HG03439 (cell line): Measurements from ENCODE around the gene ZNF669.
"Not testable (repeated sequence)": the region's sequence is repeated elsewhere in the genome, so short reads cannot be mapped to it uniquely, and the experiment has no call there.

Source experiments
- ATAC-seq: cut with Tn5 transposase; IDR thresholded peaks from one replicate; pipeline ENCODE4 v1.9.1; 2021; ENCODE audit warnings: mild to moderate bottlenecking, moderate library complexity; ENCODE audit not compliant: unreplicated experiment

Gene ZNF669

DNA sequence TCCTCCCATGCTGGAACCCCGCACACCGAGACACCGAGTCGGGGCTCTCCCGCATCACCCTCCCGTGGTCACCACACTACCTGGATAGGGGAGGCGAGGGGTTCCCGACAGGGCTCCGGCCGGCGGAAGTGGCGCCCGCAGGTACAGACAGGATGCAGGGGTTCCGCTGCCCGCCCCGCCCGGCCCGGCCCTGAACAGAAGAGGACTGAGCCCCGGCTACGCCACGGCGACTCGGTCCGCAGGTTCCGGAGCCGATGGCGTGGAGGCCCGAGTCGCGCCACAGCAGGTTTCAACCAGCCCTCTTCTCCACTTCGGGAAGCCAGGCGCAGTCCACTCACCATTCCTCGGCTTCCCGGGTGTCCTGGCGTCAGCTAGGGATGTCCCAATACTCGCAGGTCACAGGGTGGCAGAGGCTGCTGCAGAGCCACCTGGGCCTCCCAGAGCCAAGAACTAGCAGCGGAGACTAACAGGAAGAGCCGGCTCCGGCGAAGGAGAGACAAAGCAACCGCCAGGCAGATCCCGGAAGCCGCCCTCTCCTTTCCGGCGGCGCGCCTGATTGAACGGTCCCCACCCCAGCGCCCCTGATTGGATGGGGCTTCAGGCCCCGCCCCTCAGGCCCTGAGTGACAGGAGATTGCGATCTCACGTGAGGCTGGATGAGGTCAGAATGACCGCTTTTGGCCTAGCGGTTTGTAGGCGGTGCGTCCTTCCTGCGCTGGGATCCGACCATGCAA, at the start of gene ZNF669:
Gene ZNF669, minus strand, starts transcription at position 498 of the 733 bp plus-strand sequence. Its CDS starts 157 bp downstream, at position 341.
- ATAC-seq = peak; percentile 99

DNA sequence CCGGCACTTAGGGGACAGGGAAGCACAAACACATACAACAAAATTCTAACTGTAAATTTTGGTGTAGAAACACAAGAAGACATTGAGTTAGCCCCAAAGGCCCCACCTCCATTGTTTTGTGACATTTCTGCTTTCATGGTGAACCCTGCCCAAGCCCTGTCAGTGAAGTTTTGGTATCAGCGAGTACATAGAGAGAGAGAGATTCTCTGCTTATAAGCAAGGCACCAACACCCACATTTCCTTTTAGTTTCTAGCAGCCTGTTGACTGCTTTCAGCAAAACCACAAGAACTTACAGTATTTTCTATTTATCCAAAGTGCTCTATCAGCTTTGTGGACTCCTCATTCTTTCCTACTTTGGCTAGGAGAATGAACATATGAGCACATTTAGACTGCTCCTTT, 43.6 kb upstream of the ZNF669 start:
- ATAC-seq = no peak

DNA sequence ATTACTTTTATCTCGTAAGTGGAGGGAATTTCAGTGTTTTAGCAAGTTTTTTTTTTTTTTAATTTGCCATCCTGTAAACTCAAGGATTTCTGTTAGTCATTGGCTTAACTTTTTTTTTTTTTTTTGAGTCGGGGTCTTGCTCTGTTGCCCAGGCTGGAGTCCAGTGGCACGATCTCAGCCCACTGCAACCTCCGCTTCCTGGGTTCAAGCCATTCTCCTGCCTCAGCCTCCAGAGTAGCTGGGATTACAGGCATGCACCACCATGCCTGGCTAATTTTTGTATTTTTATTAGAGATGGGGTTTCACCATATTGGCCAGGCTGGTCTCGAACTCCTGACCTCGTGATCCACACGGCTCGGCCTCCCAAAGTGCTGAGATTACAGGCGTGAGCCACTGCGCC, 43.0 kb upstream of the ZNF669 start:
- ATAC-seq = not testable (repeated sequence)

DNA sequence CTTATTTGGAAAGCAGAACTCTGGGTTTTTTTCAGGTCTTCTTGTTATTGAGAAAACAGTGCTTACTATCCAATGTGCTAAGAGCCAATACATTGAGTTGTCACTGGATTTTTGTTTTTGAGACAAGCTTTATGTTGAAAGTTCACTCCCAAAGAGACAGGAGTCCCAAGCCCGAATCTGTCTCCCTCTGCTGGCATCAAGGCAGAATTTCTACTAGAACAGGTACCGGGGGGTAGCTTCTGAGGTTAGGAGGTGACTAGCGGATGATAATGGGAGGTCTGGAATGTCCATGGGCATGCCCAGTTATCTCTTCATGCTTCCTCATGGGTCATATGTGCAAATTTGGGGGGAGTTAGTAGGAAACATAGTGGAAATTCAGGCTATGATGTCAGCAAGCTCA, 42.5 kb upstream of the ZNF669 start:
- no peak for ATAC-seq

DNA sequence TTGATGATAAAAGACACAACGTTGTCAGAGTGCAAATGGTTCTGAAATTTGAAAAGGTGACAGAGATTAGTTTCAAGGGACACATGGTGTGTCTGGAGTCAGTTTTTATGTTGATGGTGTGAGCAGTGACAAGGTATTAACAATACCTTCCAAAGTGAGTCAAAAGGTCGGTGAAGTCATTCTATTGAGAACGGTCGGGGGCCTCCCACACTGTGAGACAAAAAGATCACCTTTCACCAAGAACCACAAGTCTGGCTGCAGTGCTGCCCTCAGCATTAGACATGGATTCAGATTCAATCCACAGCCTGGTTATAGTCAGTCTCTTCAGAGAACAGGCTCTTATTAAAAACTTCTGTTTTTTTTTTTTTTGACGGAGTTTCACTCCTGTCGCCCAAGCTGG, 41.1 kb upstream of the ZNF669 start:
- ATAC-seq = no peak

DNA sequence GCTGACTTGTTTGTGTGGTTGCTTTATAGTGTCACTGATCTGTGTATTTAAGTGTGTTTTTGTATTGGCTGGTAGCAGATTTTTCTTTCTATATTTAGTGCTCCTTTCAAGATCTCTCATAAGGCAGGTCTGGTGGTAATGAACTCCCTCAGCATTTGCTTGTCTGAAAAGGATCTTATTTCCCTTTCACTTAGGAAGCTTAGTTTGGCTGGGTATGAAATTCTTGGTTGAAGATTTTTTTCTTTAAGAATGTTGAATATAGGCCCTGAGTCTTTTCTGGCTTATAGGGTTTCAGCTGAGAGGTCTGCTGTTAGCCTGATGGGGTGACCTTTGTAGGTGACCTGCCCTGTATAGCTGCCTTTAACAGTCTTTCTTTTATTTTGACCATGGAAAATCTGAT, 35.4 kb upstream of the ZNF669 start:
- ATAC-seq = not testable (repeated sequence)

DNA sequence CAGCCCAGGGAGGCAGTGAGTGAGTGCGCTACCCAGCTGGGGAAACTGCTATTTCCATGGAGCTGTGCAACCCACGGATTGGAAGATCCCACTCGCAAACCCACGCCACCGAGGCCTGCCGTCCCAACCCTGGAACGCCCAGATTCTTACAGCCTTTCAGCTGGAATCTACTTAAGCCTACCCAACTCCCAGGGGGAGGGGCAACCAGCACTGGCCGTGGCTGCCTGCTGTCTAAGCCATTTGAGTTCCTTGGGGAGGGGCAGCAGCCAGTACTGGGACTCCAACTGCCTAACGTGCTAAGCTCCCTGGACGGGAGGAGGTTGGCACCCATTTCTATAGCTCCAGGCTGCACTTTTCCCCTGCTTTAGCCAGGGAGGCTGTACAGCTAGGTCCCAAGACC, 27.1 kb upstream of the ZNF669 start:
- ATAC-seq = no peak

DNA sequence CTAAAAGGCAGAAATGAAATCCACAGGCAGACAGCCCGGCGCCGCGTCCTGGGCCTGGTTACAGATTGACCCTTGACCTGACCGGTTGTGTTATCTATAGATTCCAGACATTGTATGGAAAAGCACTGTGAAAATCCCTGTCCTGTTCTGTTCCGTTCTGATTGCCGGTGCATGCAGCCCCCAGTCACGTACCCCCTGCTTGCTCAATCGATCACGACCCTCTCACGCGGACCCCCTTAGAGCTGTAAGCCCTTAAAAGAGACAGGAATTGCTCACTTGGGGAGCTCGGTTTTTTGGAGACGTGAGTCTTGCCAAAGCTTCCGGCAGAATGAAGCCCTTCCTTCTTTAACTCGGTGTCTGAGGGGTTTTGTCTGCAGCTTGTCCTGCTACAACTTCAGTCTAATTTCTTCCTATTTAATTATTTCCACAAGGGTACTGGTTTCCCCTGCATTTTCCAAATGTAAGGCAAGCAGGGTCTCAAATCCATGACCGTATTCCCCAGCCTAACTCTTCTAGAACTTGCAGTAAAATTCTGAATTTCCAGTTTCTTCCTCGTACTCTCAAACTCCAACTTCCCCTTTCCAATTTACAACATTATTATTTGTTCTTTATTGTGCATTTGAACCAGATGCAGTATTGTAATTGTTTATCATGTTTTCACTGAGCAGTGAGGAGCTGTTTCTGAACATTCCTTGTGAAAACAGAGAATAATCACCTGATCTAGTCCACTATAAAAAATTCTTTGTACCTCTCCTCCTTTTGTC, 23.5 kb upstream of the ZNF669 start:
- not testable (repeated sequence) for ATAC-seq

DNA sequence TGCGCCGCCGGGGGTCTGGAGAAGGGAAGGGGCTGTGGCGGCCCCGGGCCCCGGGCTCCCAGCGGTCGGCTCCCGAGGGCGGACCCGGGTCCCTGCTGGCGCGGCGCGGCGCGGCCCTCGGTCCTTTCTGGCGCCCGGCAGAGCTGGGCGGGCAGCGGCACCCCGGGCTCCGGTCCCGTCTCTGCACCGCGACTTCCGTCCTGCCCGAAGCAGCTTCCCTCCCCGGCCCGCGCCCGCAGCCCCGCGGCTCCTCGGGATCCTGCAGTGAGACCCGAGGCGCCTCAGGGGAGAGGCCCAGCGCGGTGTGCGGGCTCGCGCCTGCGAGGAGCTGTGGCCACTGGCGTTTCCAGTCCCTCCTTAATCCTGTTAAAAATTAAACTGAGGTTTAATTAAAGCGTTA, 22.4 kb upstream of the ZNF669 start:
- ATAC-seq = peak; percentile 59

DNA sequence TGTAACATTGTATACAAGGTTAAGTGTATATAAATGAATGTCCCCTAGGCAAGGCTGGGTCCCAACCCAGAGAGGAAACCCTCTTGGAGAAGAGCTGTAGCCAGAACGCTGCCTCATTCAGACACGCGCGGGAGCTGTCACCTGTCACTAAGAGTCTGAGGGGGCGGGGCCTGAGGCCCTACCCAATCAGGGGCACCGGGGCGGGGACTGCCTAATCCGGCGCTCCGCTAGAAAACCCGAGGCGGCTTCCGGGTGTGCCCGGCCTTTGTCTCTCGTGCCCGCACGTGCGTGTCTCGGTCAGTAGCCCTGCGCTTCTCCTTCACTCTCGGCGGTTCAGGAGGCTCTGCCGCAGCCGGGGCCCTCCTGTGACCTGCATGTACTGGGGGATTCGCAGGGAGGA, 22.0 kb upstream of the ZNF669 start:
- peak; percentile 99 for ATAC-seq

DNA sequence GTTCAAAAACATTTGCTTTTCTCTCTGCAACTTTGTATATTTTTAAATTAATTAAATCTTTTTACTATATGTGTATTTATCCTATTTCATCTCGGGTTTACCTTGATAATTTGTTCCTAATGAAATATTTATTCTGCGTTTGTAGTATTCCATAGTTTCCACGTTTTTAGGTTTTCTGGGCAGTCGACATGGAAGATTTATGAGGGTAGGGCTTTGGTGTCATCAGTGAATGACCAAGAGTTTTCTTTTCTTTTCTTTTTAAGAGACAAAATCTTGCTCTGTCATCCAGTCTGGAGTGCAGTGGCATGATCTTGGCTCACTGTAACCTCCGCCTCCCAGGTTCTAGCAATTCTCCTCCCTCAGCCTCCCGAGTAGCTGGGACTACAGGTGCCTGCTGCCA, 17.2 kb upstream of the ZNF669 start:
- ATAC-seq = no peak

DNA sequence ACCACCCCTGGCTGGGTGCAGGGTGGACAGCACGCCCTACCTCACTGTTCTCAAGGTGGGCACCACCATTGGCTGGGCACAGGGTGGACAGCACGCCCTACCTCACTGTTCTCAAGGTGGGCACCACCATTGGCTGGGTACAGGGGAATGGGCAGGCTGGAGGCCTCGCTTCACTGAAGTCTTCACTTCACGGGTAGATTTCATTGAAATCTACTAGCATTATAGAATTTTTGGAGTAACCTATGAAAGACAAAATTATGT, 16.2 kb upstream of the ZNF669 start:
- ATAC-seq = not testable (repeated sequence)

DNA sequence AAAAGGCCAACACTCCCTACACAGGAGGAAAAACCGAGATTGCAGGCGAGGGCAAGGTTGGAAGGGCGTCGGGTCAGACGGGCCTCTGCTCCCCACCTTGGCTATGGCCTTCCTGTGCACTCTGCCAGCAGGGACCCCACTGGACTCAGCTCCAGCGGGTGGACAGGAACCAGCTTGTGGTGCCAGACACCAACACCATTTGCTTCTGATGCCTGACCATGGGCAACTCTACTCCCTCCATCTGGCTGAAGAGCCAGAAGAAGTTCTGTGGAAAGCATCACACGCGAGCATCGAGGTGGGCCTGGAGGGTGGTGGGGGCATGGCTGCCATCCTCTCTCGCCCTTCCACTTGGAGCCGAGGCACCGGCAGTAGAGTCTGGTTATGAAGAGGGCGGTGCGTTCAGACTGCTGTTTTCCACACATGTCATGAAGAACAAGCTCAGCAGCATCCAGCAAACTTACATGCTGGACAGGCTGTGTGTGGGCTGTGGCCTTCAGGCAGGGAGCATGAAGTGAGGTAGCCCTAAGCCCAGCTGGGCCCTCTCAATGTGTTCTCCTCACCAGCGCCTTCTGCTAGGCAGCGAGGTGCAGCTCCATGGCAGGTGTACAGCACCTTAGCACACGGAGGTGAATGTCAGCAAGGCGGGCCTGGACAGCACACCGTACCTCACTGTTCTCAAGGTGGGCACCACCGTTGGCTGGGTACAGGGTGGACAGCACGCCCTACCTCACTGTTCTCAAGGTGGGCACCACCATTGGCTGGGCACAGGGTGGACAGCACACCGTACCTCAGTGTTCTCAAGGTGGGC, 15.6 kb upstream of the ZNF669 start:
- ATAC-seq = no peak

DNA sequence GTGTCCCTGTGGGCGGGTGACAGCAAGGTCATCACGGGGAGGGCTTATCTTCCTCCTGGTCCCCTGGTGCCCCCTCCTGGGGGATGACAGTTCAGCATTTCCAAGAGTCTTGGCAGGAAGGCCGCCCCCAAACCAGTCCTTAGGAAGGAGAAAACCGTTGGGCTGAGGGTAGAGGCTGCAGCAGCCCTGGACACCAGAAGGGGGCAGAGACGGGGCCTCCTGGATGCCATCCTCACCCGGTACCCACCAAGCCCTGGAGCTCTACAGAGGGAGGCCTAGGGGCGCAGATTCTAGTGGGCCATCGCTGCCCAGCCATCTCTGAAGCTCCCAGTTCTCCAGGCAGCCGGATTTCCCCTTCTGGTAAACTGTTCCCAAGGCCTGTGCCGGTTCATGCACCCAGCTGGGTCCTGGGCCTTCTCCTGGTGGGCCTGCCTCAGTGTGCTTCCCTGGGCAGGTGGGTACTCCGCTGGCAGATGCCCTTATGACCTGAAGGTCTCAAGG, 14.8 kb upstream of the ZNF669 start:
- no peak for ATAC-seq

DNA sequence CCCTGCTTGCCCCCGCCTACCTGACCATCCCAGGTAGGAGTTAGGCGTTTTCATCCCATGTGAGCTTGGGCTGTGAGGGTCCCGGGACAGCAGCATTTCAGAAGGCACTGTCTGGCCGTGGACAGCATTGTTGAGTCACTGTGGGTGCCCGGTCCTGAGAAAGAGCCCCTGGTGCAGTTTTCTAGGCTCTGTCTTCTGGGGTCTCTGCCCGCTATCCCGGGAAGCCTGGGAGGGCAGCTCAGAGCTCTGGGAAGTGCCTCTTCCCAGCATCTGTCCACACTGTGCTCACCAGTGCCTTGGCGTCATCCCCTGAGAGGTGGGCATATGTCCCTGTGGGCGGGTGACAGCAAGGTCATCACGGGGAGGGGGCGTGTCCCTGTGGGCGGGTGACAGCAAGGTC, 11.4 kb upstream of the ZNF669 start:
- no peak for ATAC-seq

DNA sequence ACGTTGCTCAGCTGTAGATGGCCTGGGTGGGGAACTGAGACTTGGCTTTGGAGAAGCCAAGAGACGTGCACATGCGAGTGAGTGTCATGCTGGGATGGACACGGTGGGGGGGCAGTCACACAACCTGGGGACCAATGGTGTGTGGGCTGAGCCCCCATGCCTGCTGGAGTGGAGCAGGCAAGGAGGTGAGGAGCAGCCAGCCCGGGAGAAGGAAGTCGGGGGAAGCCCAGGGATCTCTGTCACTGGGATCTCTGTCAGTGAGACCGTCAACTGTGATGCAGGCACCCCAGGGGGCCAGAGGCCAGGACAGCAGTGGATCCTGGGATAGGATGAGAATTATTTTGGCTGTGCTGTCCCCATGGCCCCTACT, 11.0 kb upstream of the ZNF669 start:
- ATAC-seq = no peak

DNA sequence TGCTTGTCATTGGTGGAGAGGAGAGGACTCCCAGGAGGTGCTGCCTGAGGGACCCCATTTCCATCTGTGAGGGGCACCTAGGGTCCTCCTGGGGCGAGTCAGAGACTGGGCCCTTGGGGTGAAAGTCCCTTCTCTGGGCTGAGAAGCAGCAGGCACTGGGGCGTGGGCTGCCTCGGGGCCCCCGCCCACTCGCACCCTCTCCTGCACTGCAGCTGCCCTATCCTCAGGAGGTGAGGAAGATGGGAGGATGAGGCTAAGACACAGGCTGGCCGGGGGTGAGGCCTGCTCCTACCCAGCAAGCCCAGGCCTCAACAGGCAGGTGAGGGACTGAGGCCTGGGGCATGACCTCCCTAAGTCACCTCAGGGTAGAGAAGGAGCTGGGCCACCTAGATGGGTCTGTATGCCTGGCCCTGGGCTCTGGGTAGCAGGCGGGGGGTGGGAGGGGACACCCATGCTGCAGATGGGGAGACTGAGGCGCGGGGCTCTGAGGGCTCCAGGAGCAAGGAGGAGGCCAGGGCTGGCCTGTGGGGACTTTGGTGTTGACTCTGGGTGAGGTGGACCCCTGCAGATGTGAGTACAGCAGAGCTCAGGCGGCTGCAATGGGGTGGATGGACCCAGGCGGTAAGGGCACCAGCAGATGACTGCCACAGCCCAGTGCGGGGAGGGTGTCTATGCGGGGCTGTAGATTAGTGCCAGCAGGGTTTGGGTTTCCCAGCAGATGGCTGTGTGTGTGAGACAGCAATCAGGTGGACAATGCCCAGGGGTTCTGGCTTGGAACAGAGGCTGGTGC, 10.4 kb upstream of the ZNF669 start:
- no peak for ATAC-seq

DNA sequence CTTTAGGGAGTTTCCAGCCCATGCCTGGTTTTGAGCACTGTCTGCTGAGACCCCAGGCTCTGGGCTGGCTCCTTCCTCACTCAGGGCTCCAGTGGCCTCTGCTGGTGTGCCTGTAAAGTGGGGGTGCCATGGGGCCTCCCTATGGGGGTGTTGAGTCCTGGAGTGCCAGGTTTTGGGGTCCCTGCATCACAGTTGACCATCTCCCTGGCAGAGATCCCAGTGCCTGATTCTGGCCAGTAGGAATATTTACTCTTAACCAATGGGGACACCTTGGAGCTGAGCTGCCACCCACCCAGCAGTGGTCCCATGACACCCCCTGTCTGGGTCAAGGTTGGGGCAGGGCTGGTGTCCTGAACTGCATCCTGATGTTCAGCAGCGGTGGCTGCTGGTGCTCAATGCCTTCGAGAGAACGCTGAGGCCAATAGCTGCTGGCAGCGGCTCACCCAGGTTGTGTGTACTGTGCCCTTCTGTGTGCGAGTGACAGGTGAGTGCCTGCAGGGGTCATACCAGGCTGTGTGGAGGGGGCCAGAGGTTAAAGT, 9.6 kb upstream of the ZNF669 start:
- ATAC-seq = no peak

DNA sequence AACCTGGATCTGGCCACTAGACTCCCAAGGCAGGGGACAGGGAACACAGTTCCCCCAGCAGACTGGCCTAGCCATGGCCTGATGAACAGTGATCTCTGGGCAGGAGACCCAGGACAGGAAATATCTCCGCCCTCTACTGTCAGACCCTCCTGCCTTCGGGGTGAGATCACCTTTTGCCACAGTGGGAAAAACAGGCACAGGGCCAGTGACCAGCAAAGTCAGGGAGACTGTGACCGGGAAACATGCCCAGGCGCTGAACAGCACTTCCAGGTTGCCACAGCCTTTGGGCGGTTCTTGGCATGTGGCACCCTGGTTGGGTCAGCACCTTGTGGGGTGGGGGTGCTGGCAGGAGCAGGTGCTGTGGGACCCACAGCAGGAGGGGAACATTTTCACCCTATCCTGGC, 8.9 kb upstream of the ZNF669 start:
- ATAC-seq = no peak

DNA sequence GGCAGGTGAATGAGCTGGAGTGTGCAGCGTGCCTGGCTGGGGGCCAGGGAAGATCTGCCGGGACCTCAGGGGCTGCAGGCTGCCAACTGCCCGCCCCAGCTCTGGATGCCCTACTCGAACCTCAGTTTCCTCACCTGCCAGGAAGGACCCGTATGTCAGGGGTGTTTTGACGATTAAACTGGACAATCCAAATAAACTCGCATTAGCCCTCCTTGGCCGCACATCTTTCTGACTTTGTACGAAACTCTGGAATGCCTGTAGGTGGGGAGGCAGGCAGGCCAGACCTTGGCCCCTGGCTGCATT, 8.3 kb upstream of the ZNF669 start:
- ATAC-seq = no peak
